Smooth muscle cell (in vitro differentiated cells): Measurements from ENCODE around the gene SLC25A34. TPM values are rescaled to one million over a fixed set of nuclear protein-coding genes. Genes with fewer than 3 reads are reported as not detected.

ENCODE experiments used
- DNase-seq: peaks from one replicate; lab custom pipeline; 2025; ENCODE audit not compliant: unreplicated experiment; lab: John Stamatoyannopoulos, UW
- H2AFZ ChIP-seq: fragments of 200-600 bp; sonication (generic); 2 replicates; pipeline ENCODE4 v1.6.0; 2016; ENCODE audit warnings: antibody characterized with exemption, low read depth, mild to moderate bottlenecking
- H3F3A ChIP-seq: fragments of 200-600 bp; sonication (generic); 2 replicates; pipeline ENCODE4 v1.6.0; 2017; ENCODE audit warnings: antibody characterized with exemption, low read depth
- H3K27ac ChIP-seq: fragments of 200-600 bp; sonication (generic); 2 replicates; pipeline ENCODE4 v1.5.1; 2016; ENCODE audit warnings: low read depth, mild to moderate bottlenecking
- H3K27me3 ChIP-seq: fragments of 200-600 bp; sonication (generic); 2 replicates; pipeline ENCODE4 v1.6.1; 2016; ENCODE audit warnings: low read depth, mild to moderate bottlenecking
- H3K36me3 ChIP-seq: fragments of 200-600 bp; sonication (generic); 2 replicates; pipeline ENCODE4 v1.5.1; 2016; ENCODE audit warnings: low read depth
- H3K4me1 ChIP-seq: fragments of 200-600 bp; sonication (generic); 2 replicates; pipeline ENCODE4 v1.5.1; 2016; ENCODE audit warnings: low read depth
- H3K4me2 ChIP-seq: fragments of 200-600 bp; sonication (generic); 2 replicates; pipeline ENCODE4 v1.6.0; 2016; ENCODE audit warnings: mild to moderate bottlenecking
- H3K4me3 ChIP-seq: fragments of 200-600 bp; sonication (generic); 2 replicates; pipeline ENCODE4 v1.5.1; 2016; ENCODE audit warnings: mild to moderate bottlenecking
- H3K79me2 ChIP-seq: fragments of 200-600 bp; sonication (generic); 2 replicates; pipeline ENCODE4 v1.6.0; 2016; ENCODE audit warnings: low read depth, mild to moderate bottlenecking
- H3K9ac ChIP-seq: fragments of 200-600 bp; sonication (generic); 2 replicates; pipeline ENCODE4 v1.6.0; 2016; ENCODE audit warnings: low read depth
- H3K9me3 ChIP-seq: fragments of 200-600 bp; sonication (generic); replicated peaks from 2 replicates; pipeline ENCODE4 v1.5.1; 2016; ENCODE audit warnings: low read depth
- H4K20me1 ChIP-seq: fragments of 200-600 bp; sonication (generic); 2 replicates; pipeline ENCODE4 v1.6.0; 2016; ENCODE audit warnings: low read depth
- WGBS: methylation state at CpG from one replicate; pipeline ENCODE4 v1.1.7; 2016; ENCODE audit warnings: low lambda C conversion rate; 5-methylcytosine and 5-hydroxymethylcytosine counted together
- polyA plus RNA-seq: library from polyadenylated mRNA; unstranded; fragments of >200 nt; fragmentation: Nextera tagmentation; extraction: Ambion mirVana; gene quantifications from 2 replicates; pipeline ENCODE4 v1.2.1, GENCODE V29; 2016
- total RNA-seq: library from RNA; depleted of rRNA; stranded (reverse); fragments of >200 nt; gene quantifications from 2 replicates; pipeline ENCODE4 v1.2.3, GENCODE V29; 2014
- TF ChIP-seq, protein P1 (sequence below): fragments of 200-600 bp; sonication (generic); IDR thresholded peaks from 2 replicates; pipeline ENCODE4 v1.5.1; 2017; ENCODE audit warnings: borderline replicate concordance, mild to moderate bottlenecking, antibody characterized with exemption; ENCODE audit not compliant: insufficient read depth, poor library complexity, severe bottlenecking

SLC25A34 gene
- total and polyA plus RNA-seq, 2 experiments from 2014 or later, result 0.76 to 1.6 TPM

DNA sequence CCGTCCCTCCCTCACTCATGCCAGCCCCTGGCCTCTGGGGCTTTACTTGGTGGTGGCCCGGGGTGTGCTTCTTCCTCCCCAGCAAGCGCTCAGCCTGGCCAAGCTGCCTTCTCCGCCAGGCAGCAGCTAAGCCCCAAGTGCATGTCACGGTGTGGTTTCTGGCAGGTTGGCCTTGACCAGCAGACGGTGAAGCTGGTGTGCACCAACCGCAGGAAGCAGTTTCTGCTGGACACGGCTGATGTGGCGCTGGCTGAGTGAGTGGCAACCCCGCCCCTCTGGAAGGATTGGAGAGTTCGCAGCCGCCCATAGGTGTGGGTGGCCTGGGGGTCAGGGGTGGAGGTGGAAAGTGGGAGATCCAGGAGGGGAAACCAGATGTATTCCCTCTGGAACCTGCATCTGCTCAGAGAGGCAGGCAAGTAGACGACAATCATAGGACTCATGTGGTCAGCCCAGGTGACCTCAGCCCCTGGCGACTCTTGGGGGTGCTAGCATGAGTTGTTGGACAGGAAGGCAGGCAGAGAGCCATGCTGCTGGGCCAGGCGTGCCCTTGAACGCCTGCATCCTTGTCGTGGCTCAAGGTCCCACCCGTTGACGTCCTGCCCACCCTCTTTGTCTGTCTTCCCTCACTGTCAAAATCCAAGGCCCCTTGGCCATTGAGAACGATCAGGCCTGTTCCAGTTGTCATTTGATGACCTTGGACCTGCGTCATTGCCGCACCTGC lies 7.0 kb upstream of the SLC25A34 start:
- no peaks in the 10 kb centered on the region for H4K20me1 ChIP-seq
- 98% methylated on average over 22 of the region's 22 CpGs for WGBS
- no peaks in the 10 kb centered on the region for H3F3A ChIP-seq
- no peak overlapping the region for H3K27ac ChIP-seq
- no peaks in the 10 kb centered on the region for H3K36me3 ChIP-seq
- H3K9ac ChIP-seq, result no peak overlapping the region
- H3K27me3 ChIP-seq, result no peaks in the 10 kb centered on the region
- H3K79me2 ChIP-seq, result no peaks in the 10 kb centered on the region
- no peak overlapping the region for H3K4me2 ChIP-seq
- H2AFZ ChIP-seq, result no peak overlapping the region
- no peak overlapping the region for H3K4me3 ChIP-seq
- DNase-seq, result no peak
- no peaks in the 10 kb centered on the region for H3K9me3 ChIP-seq
- no peaks in the 10 kb centered on the region for H3K4me1 ChIP-seq
- TF ChIP-seq, protein P1, sequence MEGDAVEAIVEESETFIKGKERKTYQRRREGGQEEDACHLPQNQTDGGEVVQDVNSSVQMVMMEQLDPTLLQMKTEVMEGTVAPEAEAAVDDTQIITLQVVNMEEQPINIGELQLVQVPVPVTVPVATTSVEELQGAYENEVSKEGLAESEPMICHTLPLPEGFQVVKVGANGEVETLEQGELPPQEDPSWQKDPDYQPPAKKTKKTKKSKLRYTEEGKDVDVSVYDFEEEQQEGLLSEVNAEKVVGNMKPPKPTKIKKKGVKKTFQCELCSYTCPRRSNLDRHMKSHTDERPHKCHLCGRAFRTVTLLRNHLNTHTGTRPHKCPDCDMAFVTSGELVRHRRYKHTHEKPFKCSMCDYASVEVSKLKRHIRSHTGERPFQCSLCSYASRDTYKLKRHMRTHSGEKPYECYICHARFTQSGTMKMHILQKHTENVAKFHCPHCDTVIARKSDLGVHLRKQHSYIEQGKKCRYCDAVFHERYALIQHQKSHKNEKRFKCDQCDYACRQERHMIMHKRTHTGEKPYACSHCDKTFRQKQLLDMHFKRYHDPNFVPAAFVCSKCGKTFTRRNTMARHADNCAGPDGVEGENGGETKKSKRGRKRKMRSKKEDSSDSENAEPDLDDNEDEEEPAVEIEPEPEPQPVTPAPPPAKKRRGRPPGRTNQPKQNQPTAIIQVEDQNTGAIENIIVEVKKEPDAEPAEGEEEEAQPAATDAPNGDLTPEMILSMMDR, result no peak

DNA sequence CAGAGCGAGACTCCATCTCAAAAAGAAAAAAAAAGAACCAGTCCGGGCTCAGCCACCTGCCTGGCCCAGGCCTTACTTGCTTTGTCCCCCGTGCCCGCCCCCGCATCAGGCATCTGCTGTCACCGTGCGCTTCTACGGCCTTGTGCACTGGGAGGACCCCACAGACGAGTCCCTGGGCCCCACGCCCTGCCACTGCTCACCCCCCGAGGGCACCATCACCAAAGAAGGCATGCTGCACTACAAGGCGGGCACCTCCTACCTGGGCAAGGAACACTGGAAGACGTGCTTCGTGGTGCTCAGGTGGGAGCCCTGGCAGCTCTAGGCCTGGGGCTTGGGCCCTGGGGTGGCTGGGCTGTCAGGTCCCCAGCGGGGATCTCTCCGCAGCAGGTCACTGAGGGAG lies 5.6 kb upstream of the SLC25A34 start:
- H3K79me2 ChIP-seq, result no peaks in the 10 kb centered on the region
- no peaks in the 10 kb centered on the region for H3K36me3 ChIP-seq
- no peak overlapping the region for H3K4me2 ChIP-seq
- no peaks in the 10 kb centered on the region for H3K27me3 ChIP-seq
- TF ChIP-seq, protein P1, result no peak
- H3K4me1 ChIP-seq, result no peaks in the 10 kb centered on the region
- H3K27ac ChIP-seq, result no peak overlapping the region
- 97% methylated on average over 16 of the region's 16 CpGs for WGBS
- H4K20me1 ChIP-seq, result no peaks in the 10 kb centered on the region
- H3K9ac ChIP-seq, result no peak overlapping the region
- no peak for DNase-seq
- H3K9me3 ChIP-seq, result no peaks in the 10 kb centered on the region
- H3K4me3 ChIP-seq, result no peak overlapping the region
- no peak overlapping the region for H2AFZ ChIP-seq
- no peaks in the 10 kb centered on the region for H3F3A ChIP-seq

DNA sequence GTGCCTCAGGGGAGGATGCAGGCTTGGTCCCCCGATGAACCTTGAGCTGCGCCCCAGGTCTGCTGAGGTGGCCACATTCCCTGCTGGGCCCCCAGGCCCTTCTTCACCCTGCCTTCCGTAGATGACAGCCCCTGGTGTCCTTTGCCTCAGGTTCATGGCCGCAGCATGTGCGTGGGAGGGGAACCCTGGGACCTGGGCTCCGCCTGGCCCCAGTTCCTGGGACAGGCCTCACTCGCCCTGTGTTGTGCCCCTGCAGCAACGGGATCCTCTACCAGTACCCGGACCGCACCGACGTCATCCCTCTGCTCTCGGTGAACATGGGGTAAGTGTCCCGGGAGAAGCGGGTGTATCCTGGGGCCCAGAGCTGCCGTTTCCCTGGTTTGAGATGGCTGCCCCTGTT lies 5.1 kb upstream of the SLC25A34 start:
- H3K36me3 ChIP-seq, result no peaks in the 10 kb centered on the region
- TF ChIP-seq, protein P1, result no peak
- 97% methylated on average over 16 of the region's 16 CpGs for WGBS

More for the DNA sequence above, 5.1 kb upstream of the SLC25A34 start:
- Histone ChIP-seq H4K20me1 (no peaks in the 10 kb centered on the region), H2AFZ (no peak overlapping the region), H3K4me2 (no peak overlapping the region), H3K4me1 (no peaks in the 10 kb centered on the region), H3F3A (no peaks in the 10 kb centered on the region), H3K79me2 (no peaks in the 10 kb centered on the region), H3K4me3 (no peak overlapping the region), H3K27me3 (no peaks in the 10 kb centered on the region), H3K9me3 (no peaks in the 10 kb centered on the region), H3K9ac (no peak overlapping the region), H3K27ac (no peak overlapping the region)
- no peak for DNase-seq
